Loucy (cell line): ENCODE measurements around the gene ASB7.

Experiments
- H2AFZ ChIP-seq: fragments of 200-600 bp; sonication (generic); 2 replicates; pipeline ENCODE4 v1.6.0; 2016; ENCODE audit warnings: antibody characterized with exemption, mild to moderate bottlenecking, low read length, moderate library complexity
- H3F3A ChIP-seq: fragments of 200-600 bp; 2 replicates; pipeline ENCODE4 v1.6.0; 2016; ENCODE audit warnings: antibody characterized with exemption, low read depth, mild to moderate bottlenecking
- H3K27me3 ChIP-seq: fragments of 200-600 bp; sonication (generic); 2 replicates; pipeline ENCODE4 v1.6.1; 2014; ENCODE audit warnings: low read length, mild to moderate bottlenecking; ENCODE audit not compliant: insufficient read depth, poor library complexity, severe bottlenecking
- H3K36me3 ChIP-seq: fragments of 200-600 bp; sonication (generic); 2 replicates; pipeline ENCODE4 v1.6.1; 2016; ENCODE audit warnings: low read length; ENCODE audit not compliant: insufficient read depth
- H3K4me1 ChIP-seq: fragments of 200-600 bp; sonication (generic); 2 replicates; pipeline ENCODE4 v1.5.1; 2014; ENCODE audit warnings: low read length, mild to moderate bottlenecking; ENCODE audit not compliant: insufficient read depth, poor library complexity, severe bottlenecking
- H3K4me2 ChIP-seq: fragments of 200-600 bp; sonication (generic); 2 replicates; pipeline ENCODE4 v1.6.0; 2014; ENCODE audit warnings: antibody characterized with exemption, low read length, low read depth, mild to moderate bottlenecking; ENCODE audit not compliant: poor library complexity, severe bottlenecking
- H3K4me3 ChIP-seq: fragments of 200-600 bp; sonication (generic); 2 replicates; pipeline ENCODE4 v1.5.1; 2014; ENCODE audit warnings: low read length, mild to moderate bottlenecking, mixed read lengths; ENCODE audit not compliant: poor library complexity, severe bottlenecking
- H3K79me2 ChIP-seq: fragments of 200-600 bp; sonication (generic); 2 replicates; pipeline ENCODE4 v1.6.1; 2014; ENCODE audit warnings: low read length; ENCODE audit not compliant: insufficient read depth
- H3K9ac ChIP-seq: fragments of 200-600 bp; sonication (generic); 2 replicates; pipeline ENCODE4 v1.6.0; 2014; ENCODE audit warnings: mild to moderate bottlenecking, low read depth, low read length, moderate library complexity; ENCODE audit not compliant: poor library complexity, severe bottlenecking
- H3K9me2 ChIP-seq: fragments of 200-600 bp; sonication (generic); replicated peaks from 2 replicates; pipeline ENCODE4 v1.6.1; 2016; ENCODE audit warnings: low read depth, low read length, mixed read lengths
- H3K9me3 ChIP-seq: fragments of 200-600 bp; sonication (generic); 2 replicates; pipeline ENCODE4 v1.6.1; 2014; ENCODE audit warnings: mild to moderate bottlenecking, antibody characterized with exemption, low read length, low read depth; ENCODE audit not compliant: insufficient read depth
- H4K20me1 ChIP-seq: fragments of 200-600 bp; sonication (generic); 2 replicates; pipeline ENCODE4 v1.6.0; 2014; ENCODE audit warnings: antibody characterized with exemption, low read length, mild to moderate bottlenecking; ENCODE audit not compliant: insufficient read depth, poor library complexity, severe bottlenecking
- CTCF ChIP-seq: fragments of 200-600 bp; sonication (generic); conservative IDR thresholded peaks from 2 replicates; pipeline ENCODE4 v1.5.1; 2014; ENCODE audit warnings: mild to moderate bottlenecking, antibody characterized with exemption, low read length
- EZH2phosphoT487 ChIP-seq: fragments of 200-600 bp; IDR thresholded peaks from 2 replicates; pipeline ENCODE4 v1.6.1; 2018; ENCODE audit warnings: antibody characterized with exemption, mild to moderate bottlenecking, moderate library complexity, borderline replicate concordance

Gene ASB7

DNA sequence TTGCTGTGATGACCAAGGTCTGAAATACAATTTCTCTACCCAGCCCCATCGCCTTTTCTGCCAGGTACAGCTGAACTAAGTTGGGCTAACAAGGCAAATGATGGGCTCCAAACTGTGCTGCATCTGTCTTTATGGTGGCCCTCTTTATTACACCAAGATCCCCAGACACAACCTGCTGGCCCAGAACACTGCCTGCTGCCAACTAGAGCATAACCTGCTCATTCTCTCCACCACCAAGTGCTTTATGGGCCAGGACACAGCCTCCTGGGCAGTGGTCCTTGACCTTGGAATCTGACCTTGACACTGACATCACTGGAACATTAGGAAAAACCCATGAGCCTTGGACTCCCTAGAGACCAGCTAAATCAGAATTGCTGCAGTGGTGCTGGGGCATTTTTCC, 3.7 kb upstream of the ASB7 start:
- no peaks in the 10 kb centered on the region for H3K9me2 ChIP-seq
- no peak overlapping the region for H2AFZ ChIP-seq
- no peak for TF ChIP-seq EZH2phosphoT487
- no peak for TF ChIP-seq CTCF
- no peak overlapping the region for H3K4me3 ChIP-seq
- no peaks in the 10 kb centered on the region for H3K36me3 ChIP-seq
- H3F3A ChIP-seq = no peaks in the 10 kb centered on the region
- H3K79me2 ChIP-seq = peaks cover 54% of the 10 kb centered on the region; the same call in 1 of the 2 replicates
- H4K20me1 ChIP-seq = no peaks in the 10 kb centered on the region
- H3K9me3 ChIP-seq = no peaks in the 10 kb centered on the region
- no peak overlapping the region for H3K4me2 ChIP-seq
- H3K9ac ChIP-seq = no peak overlapping the region
- H3K4me1 ChIP-seq = peaks cover 28% of the 10 kb centered on the region
- no peaks in the 10 kb centered on the region for H3K27me3 ChIP-seq

DNA sequence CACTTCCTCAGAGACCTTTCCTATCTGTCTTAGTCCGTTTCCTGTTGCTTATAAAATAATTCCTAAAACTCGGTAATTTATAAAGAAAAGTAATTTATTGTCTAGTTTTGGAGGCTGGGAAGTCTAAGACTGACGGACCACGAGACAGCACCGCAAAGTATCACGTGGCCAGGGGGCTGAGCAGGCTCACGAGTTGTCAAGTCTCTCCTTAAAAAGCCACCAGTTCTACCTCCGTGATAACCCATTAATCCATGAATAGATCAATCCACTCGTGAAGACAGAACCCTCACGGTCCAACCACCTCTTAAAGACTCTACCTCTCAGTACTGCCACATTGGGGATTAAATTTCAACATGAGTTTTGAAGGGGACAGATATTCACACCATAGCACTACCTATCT, 1.2 kb upstream of the ASB7 start:
- peaks cover 41% of the 10 kb centered on the region for H3K4me1 ChIP-seq
- peak overlapping the region; percentile 91 for H3K4me3 ChIP-seq
- no peaks in the 10 kb centered on the region for H3K9me3 ChIP-seq
- TF ChIP-seq EZH2phosphoT487 (no peak), CTCF (no peak)
- no peaks in the 10 kb centered on the region for H3K36me3 ChIP-seq
- H2AFZ ChIP-seq = no peak overlapping the region; the same call in 1 of the 2 replicates
- H3K9ac ChIP-seq = peak overlapping the region; percentile 79
- H4K20me1 ChIP-seq = no peaks in the 10 kb centered on the region
- no peaks in the 10 kb centered on the region for H3K27me3 ChIP-seq
- no peaks in the 10 kb centered on the region for H3K9me2 ChIP-seq
- H3K4me2 ChIP-seq = peak overlapping the region; percentile 85
- no peaks in the 10 kb centered on the region for H3F3A ChIP-seq
- peaks cover 72% of the 10 kb centered on the region; the same call in 1 of the 2 replicates for H3K79me2 ChIP-seq

- no peaks in the 10 kb centered on the region for H3K36me3 ChIP-seq
- no peaks in the 10 kb centered on the region for H4K20me1 ChIP-seq
- H3K27me3 ChIP-seq = no peaks in the 10 kb centered on the region
- peak overlapping the region; percentile 91 for H3K4me3 ChIP-seq
- no peaks in the 10 kb centered on the region for H3K9me2 ChIP-seq
- H3K4me2 ChIP-seq = peak overlapping the region; percentile 85
- no peaks in the 10 kb centered on the region for H3F3A ChIP-seq
- H3K9me3 ChIP-seq = no peaks in the 10 kb centered on the region
- peak overlapping the region; percentile 79 for H3K9ac ChIP-seq
- H3K4me1 ChIP-seq = peaks cover 39% of the 10 kb centered on the region
- H3K79me2 ChIP-seq = peaks cover 76% of the 10 kb centered on the region; the same call in 1 of the 2 replicates
- peak overlapping the region; percentile 94 for H2AFZ ChIP-seq
- TF ChIP-seq CTCF = no peak
- TF ChIP-seq EZH2phosphoT487 = no peak
Measured at GRCh38 chr15:100601617-100602063, 749 bp upstream of the ASB7 start.
